Thoracic aorta endothelial cell (primary cell): ENCODE results near the gene DDT. TPM values are rescaled to one million over a fixed set of nuclear protein-coding genes. Genes with fewer than 3 reads are reported as not detected.

Experiments
- total RNA-seq: library from RNA; depleted of rRNA; stranded (reverse); fragments of >200 nt; gene quantifications from 2 replicates; pipeline ENCODE4 v1.2.3, GENCODE V29; 2012

Gene DDT
- 81.8 and 91.3 TPM in 2 replicates for total RNA-seq

GRCh38 chr22:23974345-23974744 is at the start of gene DDT:
TSS of gene DDT (minus strand) at chr22:23974441. CDS start at chr22:23974414, 27 bp downstream.

GRCh38 chr22:24005201-24005600 is 31.0 kb upstream of the DDT start, which contains the start of gene GSTT4:
TSS of gene GSTT4 (minus strand) at chr22:24005453. CDS start at chr22:24005356, 97 bp downstream.

GRCh38 chr22:23979557-23980240 is 5.5 kb upstream of the DDT start, which contains the start of gene GSTT2:
TSS of gene GSTT2 (plus strand) at chr22:23980134.

GRCh38 chr22:23966568-23966967 is 7.7 kb downstream of the DDT start, which contains the start of gene DDTL:
TSS of gene DDTL (plus strand) at chr22:23966888. CDS start at chr22:23966915, 27 bp downstream.

GRCh38 chr22:23961084-23961771 is 13.0 kb downstream of the DDT start, which contains the start of gene GSTT2B:
TSS of gene GSTT2B (minus strand) at chr22:23961195. CDS start at chr22:23961131, 64 bp downstream.

Other genes starting within 250 kb of the DDT start
- 5.6 and 6.3 TPM in 2 replicates for gene ZNF70, start 223.3 kb downstream of the DDT start, total RNA-seq
- gene VPREB3, start 220.0 kb downstream of the DDT start, total RNA-seq: not detected in 2 replicates
- 0.13 and 0.36 TPM in 2 replicates for gene C22orf15, start 211.5 kb downstream of the DDT start, total RNA-seq
- 12.6 and 15.6 TPM in 2 replicates for gene CHCHD10, start 206.5 kb downstream of the DDT start, total RNA-seq
- 4.8 and 5.3 TPM in 2 replicates for gene MMP11, start 201.6 kb downstream of the DDT start, total RNA-seq
- gene SMARCB1, start 187.5 kb downstream of the DDT start, total RNA-seq: 74.9 and 78.7 TPM in 2 replicates
- gene DERL3, start 135.4 kb downstream of the DDT start, total RNA-seq: 0.66 and 0.93 TPM in 2 replicates
- gene SLC2A11, start 116.6 kb downstream of the DDT start, total RNA-seq: 5.6 and 7.0 TPM in 2 replicates
- gene MIF, start 80.1 kb downstream of the DDT start, total RNA-seq: 129 and 229 TPM in 2 replicates
- gene GSTT2B, start 13.2 kb downstream of the DDT start, total RNA-seq: 7.1 and 11.4 TPM in 2 replicates
- gene DDTL, start 7.6 kb downstream of the DDT start, total RNA-seq: 0.86 and 2.1 TPM in 2 replicates
- gene GSTT2, start 5.7 kb upstream of the DDT start, total RNA-seq: 1.3 TPM in 1 of 2 replicates, not detected in the other
- gene GSTT4, start 31.0 kb upstream of the DDT start, total RNA-seq: not detected in 2 replicates
- gene CABIN1, start 36.9 kb upstream of the DDT start, total RNA-seq: 43.0 and 55.3 TPM in 2 replicates
- 0.13 and 0.14 TPM in 2 replicates for gene SUSD2, start 207.0 kb upstream of the DDT start, total RNA-seq